Endothelial cell of hepatic sinusoid (primary cell): Measurements from ENCODE around the gene SRI.
"Not testable (repeated sequence)": the region's sequence is repeated elsewhere in the genome, so short reads cannot be mapped to it uniquely, and the experiment has no call there.

Experiments
- in situ Hi-C: cut with HindIII; loops from 2 replicates; pipeline ENCODE4 v1.10.0; 2017; ENCODE audit warnings: low sequenced_read_pairs

Gene SRI

GRCh38 chr7:88184848-88185304 is 35.0 kb downstream of the SRI start:
- in situ Hi-C loops, result no loop called here

DNA sequence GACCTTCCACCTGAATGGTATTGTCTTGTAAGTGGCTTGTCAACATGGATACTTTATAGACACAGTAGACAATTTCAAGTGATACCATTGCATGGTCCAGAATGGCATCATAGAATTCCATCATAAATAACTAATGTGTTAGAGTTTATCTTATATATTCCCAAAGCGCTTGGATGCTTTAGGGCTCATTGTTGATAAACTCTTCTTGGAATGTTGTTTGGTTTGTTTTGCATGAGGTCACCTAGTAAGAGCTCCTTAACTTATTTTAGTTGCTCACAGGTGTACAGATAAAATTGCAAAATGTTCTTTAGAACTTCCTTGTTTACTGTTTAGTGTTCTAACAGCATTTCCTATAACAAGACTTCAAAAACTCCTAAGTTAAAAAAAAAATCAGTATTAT is 36.8 kb downstream of the SRI start:
- in situ Hi-C loops, result no loop called here

GRCh38 chr7:88176190-88176589 is 43.6 kb downstream of the SRI start:
- in situ Hi-C loops, result no loop called here

- in situ Hi-C loops, result no loop called here
Measured at GRCh38 chr7:88172842-88173241, 47.0 kb downstream of the SRI start.

GRCh38 chr7:88169717-88170320 is 50.0 kb downstream of the SRI start:
- in situ Hi-C loops, result no loop called here

- in situ Hi-C loops, result no loop called here
Measured at GRCh38 chr7:88167721-88168120, 52.1 kb downstream of the SRI start.

DNA sequence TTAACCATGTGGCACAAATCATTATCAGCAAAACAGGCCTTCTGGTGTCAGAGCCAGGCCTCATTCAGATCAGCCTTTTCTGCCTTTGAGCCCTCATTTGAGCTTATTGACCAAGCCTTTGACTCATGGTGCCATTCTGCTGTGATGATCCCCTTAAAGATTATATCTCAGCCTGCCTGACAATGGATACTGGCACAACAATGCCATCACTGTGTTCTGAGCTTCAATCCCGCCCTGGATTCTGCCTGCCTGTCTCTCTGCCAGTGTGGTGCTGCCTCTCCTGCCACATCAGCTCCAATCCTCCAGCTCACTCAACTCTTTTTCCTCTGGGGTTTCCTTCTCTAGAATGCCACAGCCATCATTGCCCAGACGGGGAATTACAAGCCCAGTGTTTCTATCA is 52.6 kb downstream of the SRI start:
- in situ Hi-C loops, result no loop called here

DNA sequence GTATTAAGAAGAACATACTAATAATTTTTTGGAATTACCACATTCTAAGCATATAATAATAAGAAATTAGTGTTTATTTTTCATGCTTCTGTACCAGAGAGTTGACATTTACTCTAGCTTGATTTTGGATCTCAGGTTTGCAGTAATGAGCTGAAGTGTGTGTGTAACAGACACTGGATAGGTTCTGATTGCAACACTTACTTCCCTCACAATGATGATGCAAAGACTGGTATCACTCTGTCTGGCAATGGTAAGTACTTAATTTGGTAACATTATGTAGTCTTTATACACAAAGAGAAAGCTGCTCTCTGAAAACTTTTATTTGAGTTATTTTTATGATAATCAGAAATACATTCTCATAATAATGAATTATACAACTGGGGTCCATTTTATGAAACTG is 54.1 kb downstream of the SRI start:
- in situ Hi-C loops, result no loop called here

GRCh38 chr7:88159741-88160140 is 60.1 kb downstream of the SRI start:
- in situ Hi-C loops, result not testable (repeated sequence)

- in situ Hi-C loops, result no loop called here
Measured at GRCh38 chr7:88156356-88156755, 63.5 kb downstream of the SRI start.

- in situ Hi-C loops, result no loop called here
Measured at GRCh38 chr7:88155756-88156155, 64.1 kb downstream of the SRI start.
